ENCODE measurements around the gene BDP1.
"Not testable (repeated sequence)": the region's sequence is repeated elsewhere in the genome, so short reads cannot be mapped to it uniquely, and the experiment has no call there.

Gene BDP1

DNA sequence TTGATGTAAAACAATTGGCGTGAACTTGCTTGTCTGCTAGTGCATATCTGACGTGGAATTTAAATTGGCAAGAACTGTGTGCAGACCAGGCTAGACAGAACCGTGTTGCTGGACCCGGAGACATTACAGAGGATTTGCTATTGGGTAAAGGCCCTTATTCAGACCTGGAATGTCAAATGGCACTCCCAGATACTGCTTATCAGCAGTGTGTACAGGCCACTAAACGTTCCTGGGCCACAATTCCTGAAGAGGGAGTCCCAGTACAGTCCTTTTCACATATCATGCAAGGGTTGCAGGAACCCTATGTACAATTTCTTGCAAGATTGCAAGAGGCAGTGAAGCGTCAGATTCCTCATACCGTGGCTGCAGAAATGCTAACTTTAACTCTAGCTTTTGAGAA is 118.1 kb downstream of the BDP1 start:
- Mint-ChIP-seq H3K27ac (no peak overlapping the region), H3K9me3 (no peaks in the 10 kb centered on the region), H3K4me3 (no peak overlapping the region), H3K36me3 (ENCODE audit: low read depth) (peaks cover 35% of the 10 kb centered on the region), H3K4me1 (ENCODE audit: low read depth) (no peaks in the 10 kb centered on the region), H3K27me3 (no peaks in the 10 kb centered on the region)

DNA sequence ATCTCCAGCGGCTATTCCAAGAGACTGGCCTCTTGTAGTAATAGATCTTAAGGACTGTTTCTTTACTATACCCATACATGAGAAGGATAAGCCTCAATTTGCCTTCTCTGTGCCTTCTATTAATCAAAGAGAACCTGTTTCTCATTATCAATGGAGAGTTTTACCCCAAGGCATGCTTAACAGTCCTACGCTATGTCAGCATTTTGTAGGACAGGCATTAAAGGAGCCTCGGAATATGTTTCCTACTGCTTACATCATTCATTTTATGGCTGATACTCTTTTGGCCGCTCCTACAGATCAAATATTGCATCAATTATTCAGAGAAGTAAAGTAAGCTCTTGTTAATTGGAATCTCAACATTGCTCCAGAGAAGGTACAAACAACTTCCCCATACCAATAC is 120.1 kb downstream of the BDP1 start:
- H3K36me3 Mint-ChIP-seq (ENCODE audit: low read depth), result peaks cover 34% of the 10 kb centered on the region
- not testable (repeated sequence) for H3K27ac Mint-ChIP-seq; H3K4me1 Mint-ChIP-seq (ENCODE audit: low read depth); H3K4me3 Mint-ChIP-seq; H3K9me3 Mint-ChIP-seq; H3K27me3 Mint-ChIP-seq

DNA sequence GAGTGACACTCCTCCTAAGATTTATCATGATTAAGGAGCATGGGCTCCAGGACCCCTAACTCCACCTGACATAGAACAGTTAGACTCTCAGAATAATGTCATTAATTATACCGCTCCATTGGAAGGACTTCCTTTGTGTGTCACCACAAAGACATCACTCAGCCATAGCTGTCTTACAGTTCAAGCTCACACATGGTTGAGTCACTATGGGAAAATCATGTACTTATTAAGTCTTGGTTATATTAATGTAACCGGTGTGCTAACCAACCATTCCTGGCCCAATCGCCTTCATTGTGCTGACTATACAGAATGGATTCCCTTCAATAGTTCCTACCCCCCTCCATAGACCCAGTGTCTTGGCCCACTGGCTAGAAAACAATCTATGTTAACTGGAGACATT is 120.8 kb downstream of the BDP1 start:
- no peak overlapping the region for H3K4me3 Mint-ChIP-seq
- no peaks in the 10 kb centered on the region for H3K9me3 Mint-ChIP-seq
- H3K27ac Mint-ChIP-seq, result no peak overlapping the region
- no peaks in the 10 kb centered on the region for H3K27me3 Mint-ChIP-seq
- peaks cover 34% of the 10 kb centered on the region for H3K36me3 Mint-ChIP-seq (ENCODE audit: low read depth)
- no peaks in the 10 kb centered on the region for H3K4me1 Mint-ChIP-seq (ENCODE audit: low read depth)

DNA sequence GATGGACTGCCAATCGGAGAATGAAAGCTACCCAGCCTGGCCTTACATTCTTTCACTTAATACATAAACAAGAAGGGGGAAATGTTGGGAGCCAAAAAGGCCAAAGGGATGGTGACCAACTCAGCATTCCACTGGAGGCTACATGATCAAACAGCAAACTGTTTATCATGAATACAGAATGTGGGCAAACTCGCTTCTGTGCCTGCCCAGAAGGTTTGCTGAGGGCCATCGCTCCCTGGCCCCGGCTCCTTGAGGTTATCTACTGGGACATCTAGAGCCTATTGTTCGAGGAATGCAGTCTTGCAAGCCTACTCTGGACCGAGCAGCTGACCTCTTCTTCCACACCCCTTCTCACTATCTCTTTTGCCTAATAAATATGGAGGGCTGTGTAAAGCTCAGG is 122.4 kb downstream of the BDP1 start:
- peaks cover 34% of the 10 kb centered on the region for H3K36me3 Mint-ChIP-seq (ENCODE audit: low read depth)
- not testable (repeated sequence) for H3K4me3 Mint-ChIP-seq; H3K27ac Mint-ChIP-seq; H3K27me3 Mint-ChIP-seq; H3K4me1 Mint-ChIP-seq (ENCODE audit: low read depth); H3K9me3 Mint-ChIP-seq

DNA sequence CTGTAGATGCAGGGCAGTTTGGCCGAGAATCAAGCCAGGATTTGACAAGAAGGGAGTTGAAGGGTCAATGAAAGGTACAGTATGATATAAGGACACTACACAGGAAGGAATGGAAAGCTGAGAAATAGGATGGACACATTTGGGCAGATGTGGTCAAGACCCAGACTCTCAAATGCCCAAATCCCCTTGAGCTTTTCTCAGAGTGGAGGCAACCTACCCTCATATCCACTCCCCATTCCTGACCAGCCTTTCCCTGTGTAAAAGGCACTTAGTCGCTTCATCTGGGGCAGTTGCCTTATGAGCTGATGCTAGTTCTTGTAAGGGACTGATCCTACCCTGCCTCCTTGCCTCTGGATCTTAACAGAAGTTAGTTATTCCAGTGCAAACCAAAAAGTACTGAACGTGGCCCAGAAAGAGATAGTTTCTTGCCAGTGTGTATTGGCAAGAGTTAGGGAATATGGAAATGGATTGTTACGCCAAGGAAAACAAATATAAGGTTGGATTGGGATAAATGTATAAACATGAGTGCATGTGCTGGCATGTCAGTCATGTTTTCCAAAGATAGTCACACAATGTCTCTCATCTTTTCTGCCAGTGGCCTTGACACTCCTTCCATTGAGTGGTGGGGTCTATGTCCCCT is 127.6 kb downstream of the BDP1 start:
- Mint-ChIP-seq H3K9me3 (no peaks in the 10 kb centered on the region), H3K36me3 (ENCODE audit: low read depth) (peaks cover 8% of the 10 kb centered on the region), H3K27me3 (no peaks in the 10 kb centered on the region), H3K27ac (no peak overlapping the region), H3K4me1 (ENCODE audit: low read depth) (peaks cover 12% of the 10 kb centered on the region), H3K4me3 (no peak overlapping the region)

DNA sequence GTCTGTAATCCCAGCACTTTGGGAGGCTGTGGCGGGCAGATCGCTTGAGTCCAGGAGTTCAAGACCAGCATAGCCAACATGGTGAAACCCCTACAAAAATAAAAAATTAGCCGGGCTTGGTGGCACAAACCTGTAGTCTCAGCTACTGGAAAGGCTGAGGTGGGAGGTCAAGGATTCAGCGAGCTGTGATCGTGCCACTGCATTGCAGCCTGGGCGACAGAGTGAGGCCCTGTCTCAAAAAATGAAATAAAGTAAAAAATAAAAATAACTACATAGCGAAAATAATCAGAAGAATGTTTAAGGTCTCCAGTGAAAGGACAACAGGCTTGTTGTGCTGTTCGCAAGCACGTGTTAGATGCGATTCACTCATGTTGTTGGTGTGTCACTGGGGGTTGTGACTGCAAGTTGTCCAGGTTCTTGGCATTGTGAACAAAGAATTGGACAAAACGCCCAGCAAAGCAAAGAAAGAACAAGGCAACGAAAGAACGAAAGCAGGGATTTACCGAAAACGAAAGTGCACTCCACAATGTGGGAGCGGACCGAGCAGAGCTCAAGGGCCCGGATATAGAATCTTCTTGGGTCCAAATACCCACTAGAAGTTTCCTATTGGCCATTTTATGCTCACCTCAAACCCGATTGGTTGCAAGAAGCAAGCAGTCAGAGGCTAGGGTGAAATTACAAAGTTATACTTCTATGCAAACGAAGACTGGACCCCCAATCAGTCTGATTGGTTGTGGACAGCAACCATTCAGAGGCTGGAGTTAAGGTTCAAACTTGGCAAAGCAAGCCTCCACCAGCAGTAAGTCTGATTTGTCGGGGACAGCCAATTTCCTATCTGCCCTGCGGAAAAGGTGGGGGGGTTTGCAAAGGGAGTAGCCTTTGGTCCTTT is 130.8 kb downstream of the BDP1 start:
- Mint-ChIP-seq H3K9me3 (no peaks in the 10 kb centered on the region), H3K4me3 (peak overlapping the region; percentile 88)

DNA sequence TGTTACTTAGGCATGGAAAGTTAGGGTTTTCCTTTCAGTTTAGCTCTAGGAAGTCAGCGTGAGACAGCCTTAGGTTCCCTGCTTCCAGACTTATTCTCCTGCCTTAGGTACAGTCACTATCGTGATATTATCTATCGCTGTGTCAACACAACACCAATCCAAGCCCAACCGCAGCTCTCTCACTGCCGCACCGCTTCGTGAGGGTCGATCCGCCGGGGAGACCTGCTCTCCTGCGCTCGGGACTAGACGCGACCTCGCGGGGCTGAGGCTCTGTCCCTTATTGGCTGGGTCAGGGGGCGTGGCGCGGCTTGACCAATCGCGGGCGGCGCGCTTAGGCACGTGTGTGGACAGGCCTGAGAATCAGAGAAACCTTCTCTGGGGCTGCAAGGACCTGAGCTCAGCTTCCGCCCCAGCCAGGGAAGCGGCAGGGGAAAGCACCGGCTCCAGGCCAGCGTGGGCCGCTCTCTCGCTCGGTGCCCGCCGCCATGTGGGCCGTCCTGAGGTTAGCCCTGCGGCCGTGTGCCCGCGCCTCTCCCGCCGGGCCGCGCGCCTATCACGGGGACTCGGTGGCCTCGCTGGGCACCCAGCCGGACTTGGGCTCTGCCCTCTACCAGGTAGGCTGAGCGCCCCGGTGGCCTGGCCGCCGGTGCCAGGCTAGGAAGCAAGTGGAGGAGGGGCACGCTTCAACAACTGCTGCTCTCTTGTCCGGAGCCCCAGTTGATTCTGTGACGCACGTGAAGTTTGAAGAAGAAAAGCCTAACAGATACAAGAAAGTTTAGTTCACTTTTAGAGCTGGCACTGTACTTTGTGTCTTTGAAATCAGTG is 131.7 kb downstream of the BDP1 start, which contains the start of gene MCCC2:
Gene MCCC2, plus strand, starts transcription at position 400 of the 825 bp plus-strand sequence. Its CDS starts 86 bp downstream, at position 486.
- H3K27me3 Mint-ChIP-seq, result no peaks in the 10 kb centered on the region
- no peaks in the 10 kb centered on the region for H3K9me3 Mint-ChIP-seq
- H3K4me1 Mint-ChIP-seq (ENCODE audit: low read depth), result peaks cover 42% of the 10 kb centered on the region
- peaks cover 4% of the 10 kb centered on the region for H3K36me3 Mint-ChIP-seq (ENCODE audit: low read depth)
- peak within 1 kb of the TSS; percentile 95 for H3K27ac Mint-ChIP-seq
- H3K4me3 Mint-ChIP-seq, result peak within 1 kb of the TSS; percentile 88

More for the DNA sequence above, 130.8 kb downstream of the BDP1 start:
- H3K36me3 Mint-ChIP-seq (ENCODE audit: low read depth), result peaks cover 4% of the 10 kb centered on the region
- H3K27me3 Mint-ChIP-seq, result no peaks in the 10 kb centered on the region
- H3K27ac Mint-ChIP-seq, result peak overlapping the region; percentile 94
- H3K4me1 Mint-ChIP-seq (ENCODE audit: low read depth), result peaks cover 42% of the 10 kb centered on the region

DNA sequence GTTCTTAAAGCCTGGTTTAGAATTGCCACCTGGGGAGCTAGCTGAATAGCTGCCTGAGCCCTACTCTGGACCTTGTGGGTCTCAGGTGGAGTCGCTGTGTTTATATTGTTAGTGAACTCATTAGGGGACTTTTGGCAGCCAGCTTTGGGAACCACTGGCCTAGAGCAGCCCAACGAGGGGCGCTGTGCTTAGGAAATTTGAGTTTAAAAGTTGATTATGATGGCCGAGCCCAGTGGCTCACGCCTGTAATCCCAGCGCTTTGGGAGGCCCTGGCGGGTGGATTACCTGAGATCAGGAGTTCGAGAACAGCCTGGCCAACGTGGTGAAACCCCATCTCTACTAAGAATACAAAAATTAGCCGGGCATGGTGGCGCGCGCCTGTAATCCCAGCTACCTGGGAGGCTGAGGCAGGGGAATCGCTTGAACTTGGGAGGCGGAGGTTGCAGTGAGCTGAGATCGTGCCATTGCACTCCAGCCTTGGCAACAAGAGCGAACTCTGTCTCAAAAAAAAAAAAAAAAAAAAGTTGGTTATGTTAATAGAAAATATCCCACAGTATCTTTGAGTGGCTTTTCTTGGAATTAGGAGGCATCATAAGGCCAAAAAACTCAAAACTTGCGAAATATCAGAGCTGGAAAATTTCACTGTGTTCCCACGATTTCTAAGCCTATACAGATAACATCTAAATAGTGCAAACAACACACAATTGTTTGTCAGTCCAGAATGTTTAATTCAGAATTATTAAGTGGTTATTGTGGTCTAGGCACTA is 132.5 kb downstream of the BDP1 start:
- Mint-ChIP-seq H3K27ac (peak overlapping the region; percentile 95), H3K4me1 (ENCODE audit: low read depth) (peaks cover 42% of the 10 kb centered on the region), H3K4me3 (peak overlapping the region; percentile 88), H3K9me3 (no peaks in the 10 kb centered on the region), H3K36me3 (ENCODE audit: low read depth) (peaks cover 9% of the 10 kb centered on the region), H3K27me3 (no peaks in the 10 kb centered on the region)

DNA sequence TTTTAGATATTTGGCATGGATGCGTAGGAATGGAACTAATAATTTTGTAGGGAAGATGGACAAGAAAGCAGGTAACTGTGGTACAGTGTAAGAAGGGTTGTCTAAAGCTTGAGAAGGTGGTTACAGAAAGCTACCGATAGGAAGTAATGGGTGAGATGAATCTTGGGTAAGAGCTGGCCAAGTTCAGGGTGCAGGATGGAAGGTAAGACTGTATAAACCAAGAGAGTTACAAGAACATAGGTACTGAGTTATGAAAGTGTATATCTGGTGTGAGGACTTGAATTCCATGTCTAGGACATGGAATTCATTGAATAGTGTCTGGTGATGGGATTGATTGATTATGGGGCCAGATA is 133.1 kb downstream of the BDP1 start:
- H3K36me3 Mint-ChIP-seq (ENCODE audit: low read depth), result peaks cover 9% of the 10 kb centered on the region
- H3K27me3 Mint-ChIP-seq, result no peaks in the 10 kb centered on the region
- H3K4me3 Mint-ChIP-seq, result peak overlapping the region; percentile 88
- H3K4me1 Mint-ChIP-seq (ENCODE audit: low read depth), result peaks cover 42% of the 10 kb centered on the region
- H3K27ac Mint-ChIP-seq, result peak overlapping the region; percentile 24
- no peaks in the 10 kb centered on the region for H3K9me3 Mint-ChIP-seq

DNA sequence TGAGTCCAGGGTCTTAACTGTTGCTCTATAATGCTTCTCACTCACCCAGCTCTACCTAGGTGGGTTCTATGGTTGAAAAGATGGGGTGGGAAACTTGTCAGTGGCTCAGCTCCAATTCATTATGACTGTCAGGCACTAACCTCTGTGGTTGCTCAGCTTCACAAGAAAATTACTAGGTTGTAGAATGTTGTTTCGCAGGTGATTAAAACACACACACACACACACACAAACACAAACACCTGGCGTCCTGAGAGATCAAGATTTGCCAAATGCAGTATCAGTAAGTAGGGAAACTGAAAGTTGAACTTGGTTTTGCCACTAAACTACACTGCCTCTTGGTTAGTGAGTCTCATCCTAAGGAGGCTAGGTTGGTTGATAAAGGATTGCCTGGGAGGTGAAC is 134.5 kb downstream of the BDP1 start:
- peak overlapping the region; percentile 51 for H3K4me3 Mint-ChIP-seq

DNA sequence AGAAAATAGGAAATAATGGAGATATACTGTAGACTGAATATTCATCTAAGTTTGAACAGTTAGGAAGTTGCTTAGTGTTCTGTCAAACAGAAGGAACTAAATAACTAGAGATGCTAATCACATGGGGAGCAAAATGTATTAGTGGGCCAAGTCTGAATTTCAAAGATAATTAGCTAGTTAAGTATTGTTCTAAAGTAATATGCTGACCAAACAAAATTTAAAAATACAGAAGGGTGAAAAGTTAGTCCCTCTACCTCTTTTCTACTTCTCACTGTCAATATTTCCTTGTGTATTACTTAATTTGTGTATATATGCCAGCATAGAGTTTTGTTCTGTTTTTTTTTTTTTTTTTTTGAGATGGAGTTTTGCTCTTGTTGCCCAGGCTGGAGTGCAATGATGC is 135.6 kb downstream of the BDP1 start:
- H3K4me1 Mint-ChIP-seq (ENCODE audit: low read depth), result peaks cover 42% of the 10 kb centered on the region
- no peak overlapping the region for H3K27ac Mint-ChIP-seq
- no peaks in the 10 kb centered on the region for H3K9me3 Mint-ChIP-seq
- H3K4me3 Mint-ChIP-seq, result no peak overlapping the region
- H3K27me3 Mint-ChIP-seq, result no peaks in the 10 kb centered on the region
- peaks cover 20% of the 10 kb centered on the region for H3K36me3 Mint-ChIP-seq (ENCODE audit: low read depth)

More for the DNA sequence above, 134.5 kb downstream of the BDP1 start:
- no peaks in the 10 kb centered on the region for H3K9me3 Mint-ChIP-seq
- peaks cover 42% of the 10 kb centered on the region for H3K4me1 Mint-ChIP-seq (ENCODE audit: low read depth)
- H3K27ac Mint-ChIP-seq, result peak overlapping the region; percentile 14
- H3K27me3 Mint-ChIP-seq, result no peaks in the 10 kb centered on the region
- peaks cover 9% of the 10 kb centered on the region for H3K36me3 Mint-ChIP-seq (ENCODE audit: low read depth)

DNA sequence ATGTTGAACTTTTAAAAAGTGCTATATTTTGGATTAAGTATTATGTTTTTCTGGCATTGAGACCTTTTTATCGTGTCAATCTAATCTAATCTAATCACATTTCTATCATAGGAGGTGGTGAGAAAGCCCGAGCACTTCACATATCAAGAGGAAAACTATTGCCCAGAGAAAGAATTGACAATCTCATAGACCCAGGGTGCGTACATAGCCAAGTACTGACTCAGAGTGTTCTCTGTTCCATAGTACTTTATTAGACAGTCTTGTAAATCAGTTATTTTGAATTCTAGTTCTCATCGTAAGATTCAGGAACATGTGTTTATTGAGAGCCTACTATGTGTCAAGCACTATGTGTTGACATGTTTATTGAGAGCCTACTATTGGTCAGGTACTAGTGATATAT is 140.7 kb downstream of the BDP1 start:
- H3K27ac Mint-ChIP-seq, result no peak overlapping the region
- H3K36me3 Mint-ChIP-seq (ENCODE audit: low read depth), result peaks cover 51% of the 10 kb centered on the region
- H3K4me3 Mint-ChIP-seq, result no peak overlapping the region
- H3K9me3 Mint-ChIP-seq, result no peaks in the 10 kb centered on the region
- no peaks in the 10 kb centered on the region for H3K27me3 Mint-ChIP-seq
- peaks cover 19% of the 10 kb centered on the region for H3K4me1 Mint-ChIP-seq (ENCODE audit: low read depth)

DNA sequence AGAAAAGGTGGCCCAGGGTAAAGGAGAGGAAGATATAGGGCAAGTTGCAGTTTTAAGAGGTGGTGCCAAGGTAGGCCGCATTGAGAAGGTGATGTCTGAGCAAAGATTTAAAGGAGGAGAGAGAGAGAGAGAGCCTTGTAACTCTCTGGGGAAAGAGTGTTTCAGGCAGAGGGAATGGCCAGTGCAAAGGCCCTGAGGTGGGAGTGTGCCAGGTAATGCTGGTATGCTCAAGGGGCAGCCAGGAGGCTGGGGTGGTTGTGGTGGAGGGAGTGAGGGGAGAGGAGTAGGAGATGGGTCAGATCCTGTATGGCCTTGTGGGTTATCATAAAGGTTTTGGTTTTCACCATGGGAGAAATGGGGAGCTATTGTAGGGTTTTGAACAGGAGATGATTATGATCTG is 141.6 kb downstream of the BDP1 start:
- Mint-ChIP-seq H3K27ac (peak overlapping the region; percentile 46), H3K4me1 (ENCODE audit: low read depth) (peaks cover 27% of the 10 kb centered on the region), H3K36me3 (ENCODE audit: low read depth) (peaks cover 51% of the 10 kb centered on the region), H3K27me3 (no peaks in the 10 kb centered on the region), H3K9me3 (no peaks in the 10 kb centered on the region), H3K4me3 (no peak overlapping the region)

DNA sequence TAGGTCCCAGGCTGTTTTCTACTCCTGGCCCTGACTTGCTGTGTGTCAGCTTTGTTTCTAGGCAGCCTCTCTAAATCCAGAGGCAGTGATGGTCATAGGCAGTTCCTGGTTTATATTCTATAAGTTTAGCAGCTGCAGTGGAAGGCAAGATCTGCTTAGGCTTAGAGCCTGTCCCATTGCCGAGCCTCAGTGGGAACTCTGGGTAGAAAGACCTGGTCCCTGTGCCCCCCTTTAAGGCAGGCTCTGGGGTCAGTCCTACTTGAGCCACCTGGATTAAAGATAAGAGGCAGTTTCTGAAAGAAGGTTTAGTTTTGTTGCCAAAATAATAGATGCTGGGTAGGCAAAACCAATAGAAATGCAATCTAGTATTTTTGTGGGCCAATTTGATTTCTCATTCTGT is 145.3 kb downstream of the BDP1 start:
- Mint-ChIP-seq H3K36me3 (ENCODE audit: low read depth) (peaks cover 62% of the 10 kb centered on the region), H3K9me3 (no peaks in the 10 kb centered on the region), H3K27ac (peak overlapping the region; percentile 87), H3K27me3 (no peaks in the 10 kb centered on the region), H3K4me3 (peak overlapping the region; percentile 45), H3K4me1 (ENCODE audit: low read depth) (peaks cover 39% of the 10 kb centered on the region)

All from stimulated activated naive CD8-positive, alpha-beta T cell treated with anti-CD3 and anti-CD28 coated beads, Interleukin-15, Interleukin-2, amounts not matched to agents 100 ng/mL and 50 ng/mL, for 24 hours (primary cell).